ENCODE measurements around the gene SCFD1.

- TF ChIP-seq CTCF (IDR thresholded peaks at IDR 0.05) (no peak), POLR2A (IDR thresholded peaks at IDR 0.05) (no peak), POLR2AphosphoS5 (IDR thresholded peaks at IDR 0.05) (no peak), EP300 (IDR thresholded peaks at IDR 0.05; ENCODE audit: low read depth) (no peak)
Measured at GRCh38 chr14:30728471-30728870, 106.4 kb downstream of the SCFD1 start.

Measured in transverse colon (tissue), 4 donors.